IMR-90 (cell line): ENCODE data around the gene NRDC.

Experiments used
- CEBPB ChIP-seq: IDR thresholded peaks from 2 replicates; pipeline ENCODE4 v1.6.1; 2012; ENCODE audit warnings: low read depth, low read length, improper control_type of control experiment
- FOS ChIP-seq: fragments of 150-350 bp; IDR thresholded peaks from 2 replicates; pipeline ENCODE4 v1.6.1; 2016; ENCODE audit warnings: low read depth, low read length
- MAFK ChIP-seq: IDR thresholded peaks from 2 replicates; pipeline ENCODE4 v1.6.1; 2012; ENCODE audit warnings: low read depth, low read length, improper control_type of control experiment
- POLR2A ChIP-seq: IDR thresholded peaks from 2 replicates; pipeline ENCODE4 v1.6.1; 2012; ENCODE audit warnings: mild to moderate bottlenecking, low read depth, low read length
- RFX5 ChIP-seq: IDR thresholded peaks from 2 replicates; pipeline ENCODE4 v1.8.0; 2012; ENCODE audit warnings: low read depth, mild to moderate bottlenecking, low read length, moderate library complexity
- SMC3 ChIP-seq: fragments of 150-350 bp; IDR thresholded peaks from 2 replicates; pipeline ENCODE4 v1.6.1; 2016; ENCODE audit warnings: low read depth, mild to moderate bottlenecking, antibody characterized with exemption, low read length, moderate library complexity
- TF ChIP-seq, protein P1 (sequence below): conservative IDR thresholded peaks from 2 replicates; pipeline ENCODE4 v1.5.1; 2012; ENCODE audit warnings: mild to moderate bottlenecking, low read depth, low read length, improper control_type of control experiment
- TF ChIP-seq, protein P2 (sequence below): fragments of 150-350 bp; IDR thresholded peaks from 2 replicates; pipeline ENCODE4 v1.6.1; 2017; ENCODE audit warnings: mild to moderate bottlenecking, antibody characterized with exemption, low read length, low read depth

- no peak for TF ChIP-seq FOS
- no peak for TF ChIP-seq RFX5
- TF ChIP-seq, protein P1, sequence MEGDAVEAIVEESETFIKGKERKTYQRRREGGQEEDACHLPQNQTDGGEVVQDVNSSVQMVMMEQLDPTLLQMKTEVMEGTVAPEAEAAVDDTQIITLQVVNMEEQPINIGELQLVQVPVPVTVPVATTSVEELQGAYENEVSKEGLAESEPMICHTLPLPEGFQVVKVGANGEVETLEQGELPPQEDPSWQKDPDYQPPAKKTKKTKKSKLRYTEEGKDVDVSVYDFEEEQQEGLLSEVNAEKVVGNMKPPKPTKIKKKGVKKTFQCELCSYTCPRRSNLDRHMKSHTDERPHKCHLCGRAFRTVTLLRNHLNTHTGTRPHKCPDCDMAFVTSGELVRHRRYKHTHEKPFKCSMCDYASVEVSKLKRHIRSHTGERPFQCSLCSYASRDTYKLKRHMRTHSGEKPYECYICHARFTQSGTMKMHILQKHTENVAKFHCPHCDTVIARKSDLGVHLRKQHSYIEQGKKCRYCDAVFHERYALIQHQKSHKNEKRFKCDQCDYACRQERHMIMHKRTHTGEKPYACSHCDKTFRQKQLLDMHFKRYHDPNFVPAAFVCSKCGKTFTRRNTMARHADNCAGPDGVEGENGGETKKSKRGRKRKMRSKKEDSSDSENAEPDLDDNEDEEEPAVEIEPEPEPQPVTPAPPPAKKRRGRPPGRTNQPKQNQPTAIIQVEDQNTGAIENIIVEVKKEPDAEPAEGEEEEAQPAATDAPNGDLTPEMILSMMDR = no peak
- TF ChIP-seq POLR2A = no peak
- no peak for TF ChIP-seq SMC3
- TF ChIP-seq, protein P2, sequence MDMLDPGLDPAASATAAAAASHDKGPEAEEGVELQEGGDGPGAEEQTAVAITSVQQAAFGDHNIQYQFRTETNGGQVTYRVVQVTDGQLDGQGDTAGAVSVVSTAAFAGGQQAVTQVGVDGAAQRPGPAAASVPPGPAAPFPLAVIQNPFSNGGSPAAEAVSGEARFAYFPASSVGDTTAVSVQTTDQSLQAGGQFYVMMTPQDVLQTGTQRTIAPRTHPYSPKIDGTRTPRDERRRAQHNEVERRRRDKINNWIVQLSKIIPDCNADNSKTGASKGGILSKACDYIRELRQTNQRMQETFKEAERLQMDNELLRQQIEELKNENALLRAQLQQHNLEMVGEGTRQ = no peak
- no peak for TF ChIP-seq MAFK
- no peak for TF ChIP-seq CEBPB
These were observed 856 bp downstream of the NRDC start for GRCh38 chr1:51877434-51878307.
